Measurements from ENCODE around the gene CNST.

DNA sequence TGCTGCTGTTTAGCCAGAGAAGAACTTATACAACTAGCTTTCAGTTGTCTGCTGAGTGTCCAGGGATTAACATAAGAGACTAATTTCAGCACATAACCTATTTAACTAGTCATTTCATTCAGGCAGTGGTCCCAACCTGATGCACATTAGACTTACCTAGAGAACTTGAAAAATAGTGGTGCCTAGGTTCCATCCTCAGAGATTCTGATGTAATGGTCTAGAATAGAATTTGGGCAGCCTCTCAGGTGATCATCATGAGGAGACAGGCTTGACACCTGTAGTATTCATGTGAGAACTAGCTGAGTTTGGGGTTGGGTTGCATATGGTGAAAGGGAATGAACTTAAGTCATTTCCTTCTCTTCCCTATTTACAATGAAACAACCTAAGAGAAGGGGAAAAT lies 24.8 kb downstream of the CNST start:
- TF ChIP-seq GATA2 (IDR thresholded peaks at IDR 0.05; ENCODE audit: low read depth, low read length): no peak
- no peak for TF ChIP-seq GATA3 (IDR thresholded peaks at IDR 0.05; ENCODE audit: low read depth, low read length)
